Thyroid gland (tissue), 4 donors: ENCODE measurements around the gene GRK2. TPM values are rescaled to one million over a fixed set of nuclear protein-coding genes. Genes with fewer than 3 reads are reported as not detected.
A peak's percentile ranks its signal among the peaks of the same experiment; 100 is the strongest.

Source experiments
- DNase-seq, 2 donors: peaks; one replicate each; pipeline ENCODE4 v3.0.0-alpha.2; 2019
- H3K27ac ChIP-seq, 3 donors: fragments of 200-600 bp; sonication (generic); 1 replicate in 2 of 3; 2 replicates in 1 of 3; pipeline ENCODE4 v1.5.1; 2016 to 2019; ENCODE audit warnings: mild to moderate bottlenecking in 1 of 3, moderate library complexity in 1 of 3
- H3K27me3 ChIP-seq: fragments of 200-600 bp; sonication (generic); one replicate; pipeline ENCODE4 v1.5.1; 2019
- H3K36me3 ChIP-seq, 2 donors: fragments of 200-600 bp; sonication (generic); one replicate each; pipeline ENCODE4 v1.5.1; 2016 to 2019
- H3K4me1 ChIP-seq, 2 donors: fragments of 200-600 bp; sonication (generic); one replicate each; pipeline ENCODE4 v1.5.1; 2017 to 2019
- H3K4me3 ChIP-seq, 3 donors: fragments of 200-600 bp; sonication (generic); replicated peaks in 1 of 3; 1 replicate in 2 of 3; 2 replicates in 1 of 3; pipeline ENCODE4 v1.5.1; 2016; ENCODE audit warnings: mild to moderate bottlenecking in 1 of 3
- H3K9me3 ChIP-seq: fragments of 200-600 bp; sonication (generic); one replicate; pipeline ENCODE4 v1.5.1; 2017
- CTCF ChIP-seq, 6 experiments: fragments of 200-600 bp in 3 of 6; fragments of 450-650 bp in 3 of 6; sonication (generic) in 3 of 6; IDR thresholded peaks; one replicate each; pipeline ENCODE4 v1.5.1; 2016 to 2019; ENCODE audit warnings: antibody characterized with exemption in 6 of 6, mild to moderate bottlenecking in 2 of 6, inconsistent platforms in 1 of 6, moderate library complexity in 1 of 6
- POLR2A ChIP-seq, 2 donors: fragments of 450-650 bp; IDR thresholded peaks; one replicate each; pipeline ENCODE4 v1.6.1; 2017; ENCODE audit warnings: antibody characterized with exemption in 2 of 2, mild to moderate bottlenecking in 2 of 2, moderate library complexity in 1 of 2
- WGBS, 2 donors: methylation state at CpG; one replicate each; pipeline ENCODE4 v1.1.5; 2017; 5-methylcytosine and 5-hydroxymethylcytosine counted together
- intact Hi-C: fragments of 100-400 bp; cut with DNase I; formaldehyde crosslinking; loops from one replicate; pipeline ENCODE4 v1.15.1; 2023
- total RNA-seq, 4 donors: library from RNA; depleted of rRNA; stranded (reverse); fragments of >200 nt; gene quantifications; one replicate each; pipeline ENCODE4 v1.2.3, GENCODE V29; 2016

Gene GRK2
- total RNA-seq, 4 donors from 2014 or later, result 32.8 to 55.8 (median 40.6) TPM

- H3K4me3 ChIP-seq, result peak overlapping the region in 1 of 3 donors; percentile 88
- TF ChIP-seq CTCF (IDR thresholded peaks at IDR 0.05) (no peak), POLR2A (IDR thresholded peaks at IDR 0.05) (no peak)
- peaks cover 15 to 27% of the 10 kb centered on the region in 2 donors for H3K4me1 ChIP-seq
- intact Hi-C loops, result no loop called here
- H3K36me3 ChIP-seq, result peaks cover 37 to 48% of the 10 kb centered on the region in 2 donors
- H3K27ac ChIP-seq, result peak overlapping the region; percentile 90 to 95 (median 93)
- H3K9me3 ChIP-seq, result no peaks in the 10 kb centered on the region
- no peak for DNase-seq
- H3K27me3 ChIP-seq, result no peaks in the 10 kb centered on the region
- 76 to 79% methylated on average over 13 to 14 of the region's 14 CpGs for WGBS, 2 donors
Observed at GRCh38 chr11:67287355-67288197, 21.3 kb downstream of the GRK2 start.

DNA sequence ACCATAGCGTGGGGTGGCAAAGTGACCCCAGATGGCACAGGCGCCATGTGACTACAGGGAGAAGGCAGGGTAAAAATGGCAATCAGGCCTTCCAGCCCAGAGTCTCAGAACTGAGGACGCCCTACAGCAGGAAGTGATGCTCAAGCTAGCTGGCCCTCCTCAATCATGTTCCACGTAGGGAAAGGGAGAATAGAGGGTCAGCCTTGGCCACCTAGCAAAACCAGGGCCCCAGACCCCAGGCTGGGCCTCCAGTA is 21.9 kb downstream of the GRK2 start:
- 37 to 61% methylated on average over 4 of the region's 4 CpGs for WGBS, 2 donors
- no peaks in the 10 kb centered on the region for H3K9me3 ChIP-seq
- no peak for DNase-seq
- H3K36me3 ChIP-seq, result peaks cover 31 to 42% of the 10 kb centered on the region in 2 donors
- no peaks in the 10 kb centered on the region for H3K27me3 ChIP-seq
- peak overlapping the region; percentile 90 to 95 (median 93) for H3K27ac ChIP-seq
- peak overlapping the region in 1 of 3 donors; percentile 88 for H3K4me3 ChIP-seq
- intact Hi-C loops, result no loop called here
- peaks cover 15 to 27% of the 10 kb centered on the region in 2 donors for H3K4me1 ChIP-seq
- no peak for TF ChIP-seq POLR2A (IDR thresholded peaks at IDR 0.05)
- no peak for TF ChIP-seq CTCF (IDR thresholded peaks at IDR 0.05)

GRCh38 chr11:67288452-67289225 is 22.4 kb downstream of the GRK2 start:
- TF ChIP-seq POLR2A (IDR thresholded peaks at IDR 0.05) (peak; percentile 5 to 67), CTCF (IDR thresholded peaks at IDR 0.05) (peak in 3 of 6 experiments; percentile 51 to 54 (median 51))
- H3K9me3 ChIP-seq, result no peaks in the 10 kb centered on the region
- peaks cover 26 to 38% of the 10 kb centered on the region in 2 donors for H3K36me3 ChIP-seq
- peaks cover 15 to 27% of the 10 kb centered on the region in 2 donors for H3K4me1 ChIP-seq
- intact Hi-C loops, result no loop called here
- no peaks in the 10 kb centered on the region for H3K27me3 ChIP-seq
- DNase-seq, result peak; percentile 86 to 88
- H3K4me3 ChIP-seq, result peak overlapping the region; percentile 36 to 88 (median 73)
- WGBS, 2 donors, result 2% methylated on average over 13 of the region's 87 CpGs; no CpG with 5 or more reads in 1 of the 2 donors
- H3K27ac ChIP-seq, result peak overlapping the region; percentile 90 to 95 (median 93)

GRCh38 chr11:67289226-67289650 is 23.0 kb downstream of the GRK2 start, which contains the start of gene ANKRD13D:
Gene ANKRD13D, plus strand, starts transcription at chr11:67289303. Its CDS starts 158 bp downstream, at chr11:67289461.
- H3K4me3 ChIP-seq, result peak within 1 kb of the TSS; percentile 36 to 88 (median 73)
- intact Hi-C loops, result no loop called here
- no peak for TF ChIP-seq POLR2A (IDR thresholded peaks at IDR 0.05)
- no peak for TF ChIP-seq CTCF (IDR thresholded peaks at IDR 0.05)
- H3K4me1 ChIP-seq, result peaks cover 15 to 27% of the 10 kb centered on the region in 2 donors
- H3K27me3 ChIP-seq, result no peaks in the 10 kb centered on the region
- H3K36me3 ChIP-seq, result peaks cover 20 to 32% of the 10 kb centered on the region in 2 donors
- peak within 1 kb of the TSS; percentile 90 to 95 (median 93) for H3K27ac ChIP-seq
- no peak for DNase-seq
- no CpG with 5 or more reads among the region's 56 CpGs for WGBS, 2 donors
- no peaks in the 10 kb centered on the region for H3K9me3 ChIP-seq
